Naive thymus-derived CD8-positive, alpha-beta T cell (primary cell): Measurements from ENCODE around the gene HSPB2. TPM values are rescaled to one million over a fixed set of nuclear protein-coding genes. Genes with fewer than 3 reads are reported as not detected.

Experiments
- polyA plus RNA-seq, 3 donors: library from polyadenylated mRNA; unstranded; fragments of 300-500 nt; fragmentation: Illumina TruSeq; gene quantifications; one replicate each; pipeline ENCODE4 v1.2.3, GENCODE V29; 2021
- total RNA-seq, 8 experiments: library from RNA in 2 of 8; stranded (reverse) in 2 of 8; gene quantifications; one replicate each; pipeline ENCODE4 v1.2.3 and lab custom pipeline; 2021 to 2026

The HSPB2 gene
- total and polyA plus RNA-seq, 5 experiments from 2014 or later = 0.27 TPM; not detected in 4

Other genes starting within 250 kb of the HSPB2 start
- gene PPP2R1B, start 146.3 kb upstream of the HSPB2 start, total RNA-seq = 10 to 100 TPM; 38.1 to 38.2 TPM
- 10 to 100 TPM; 12.5 to 14.8 (median 14.4) TPM for gene PPP2R1B, start 146.3 kb upstream of the HSPB2 start, polyA plus RNA-seq
- 10 to 100 TPM; 24.2 to 28.6 TPM for gene ALG9, start 41.2 kb upstream of the HSPB2 start, total RNA-seq
- 10 to 100 TPM in 2 of 3 donors, 1 to 10 TPM in 1; 6.4 to 13.1 (median 11.9) TPM for gene ALG9, start 41.2 kb upstream of the HSPB2 start, polyA plus RNA-seq
- gene FDXACB1, start 33.6 kb upstream of the HSPB2 start, total RNA-seq = 1 to 10 TPM; 5.9 to 6.1 TPM
- 1 to 10 TPM; 7.5 to 8.3 (median 7.6) TPM for gene FDXACB1, start 33.6 kb upstream of the HSPB2 start, polyA plus RNA-seq
- 10 to 100 TPM; 22.9 to 25.6 TPM for gene CFAP68, start 33.2 kb upstream of the HSPB2 start, total RNA-seq
- gene CFAP68, start 33.2 kb upstream of the HSPB2 start, polyA plus RNA-seq = 10 to 100 TPM; 29.5 to 33.5 (median 33.4) TPM
- gene CRYAB, start 964 bp upstream of the HSPB2 start, total RNA-seq = not detected
- gene CRYAB, start 964 bp upstream of the HSPB2 start, polyA plus RNA-seq = not detected
- gene C11orf52, start 6.2 kb downstream of the HSPB2 start, total RNA-seq = not detected
- not detected for gene C11orf52, start 6.2 kb downstream of the HSPB2 start, polyA plus RNA-seq
- gene DIXDC1, start 24.6 kb downstream of the HSPB2 start, total RNA-seq = 1 to 10 TPM in 1 of 2 experiments, under 1 TPM in 1; 0.80 to 1.2 TPM
- gene DIXDC1, start 24.6 kb downstream of the HSPB2 start, polyA plus RNA-seq = 1 to 10 TPM in 1 of 3 donors, under 1 TPM in 2; 0.27 to 5.7 (median 0.81) TPM
- gene DLAT, start 112.7 kb downstream of the HSPB2 start, total RNA-seq = 10 to 100 TPM; 20.0 to 20.5 TPM
- 10 to 100 TPM; 22.4 to 26.1 (median 24.5) TPM for gene DLAT, start 112.7 kb downstream of the HSPB2 start, polyA plus RNA-seq
- gene PIH1D2, start 161.3 kb downstream of the HSPB2 start, total RNA-seq = not detected
- under 1 TPM in 2 of 3 donors, not detected in 1; 0.50 to 0.87 TPM for gene PIH1D2, start 161.3 kb downstream of the HSPB2 start, polyA plus RNA-seq
- gene NKAPD1, start 161.6 kb downstream of the HSPB2 start, total RNA-seq = 10 to 100 TPM; 21.5 to 21.7 TPM
- gene NKAPD1, start 161.6 kb downstream of the HSPB2 start, polyA plus RNA-seq = 10 to 100 TPM in 1 of 3 donors, 1 to 10 TPM in 2; 9.8 to 12.6 (median 10.0) TPM
- 10 to 100 TPM; 26.2 to 33.3 TPM for gene TIMM8B, start 174.0 kb downstream of the HSPB2 start, total RNA-seq
- 10 to 100 TPM; 58.0 to 75.2 (median 69.1) TPM for gene TIMM8B, start 174.0 kb downstream of the HSPB2 start, polyA plus RNA-seq
- gene SDHD, start 174.1 kb downstream of the HSPB2 start, total RNA-seq = 10 to 100 TPM; 71.5 to 76.9 TPM
- 100 to 1,000 TPM; 167 to 191 (median 181) TPM for gene SDHD, start 174.1 kb downstream of the HSPB2 start, polyA plus RNA-seq